IMR-90 (cell line): Measurements from ENCODE around the gene RTN3. TPM values are rescaled to one million over a fixed set of nuclear protein-coding genes. Genes with fewer than 3 reads are reported as not detected.
A peak's percentile ranks its signal among the peaks of the same experiment; 100 is the strongest.

ENCODE experiments used
- ATAC-seq: fragments of 200-7000 bp; cut with Tn5 transposase; 2 replicates; pipeline ENCODE4 v1.9.1; 2020; ENCODE audit warnings: low read depth, mild to moderate bottlenecking, moderate library complexity
- BruUV-seq: library from RNA; stranded (reverse); fragments of 400-500 nt; replicated peaks from 2 replicates; lab custom pipeline; 2021; lab: Mats Ljungman, UMichigan
- CTCF ChIA-PET: fragments of 300-600 bp; formaldehyde crosslinking; extraction: SDS; loops from one replicate; lab custom pipeline; 2021; ENCODE audit warnings: antibody characterized with exemption; lab: Yijun Ruan, JAX
- POLR2A ChIA-PET: fragments of 300-600 bp; sonication (Branson Sonifier 250); formaldehyde crosslinking; loops from one replicate; lab custom pipeline; 2022; ENCODE audit warnings: antibody characterized with exemption; ENCODE audit not compliant: unreplicated experiment; lab: Charles Lee
- DNase-seq: peaks from one replicate; pipeline ENCODE4 v3.0.0; 2013
- H2AFZ ChIP-seq: replicated peaks from 2 replicates; pipeline ENCODE3; 2013; ENCODE audit warnings: low read length, mild to moderate bottlenecking; ENCODE audit not compliant: poor library complexity
- H2AK5ac ChIP-seq: 2 replicates; pipeline ENCODE4 v1.6.1; 2013; ENCODE audit warnings: low read depth, low read length, inconsistent platforms
- H2AK9ac ChIP-seq: replicated peaks from 2 replicates; pipeline ENCODE3; 2013; ENCODE audit warnings: mild to moderate bottlenecking, low read depth, low read length, moderate library complexity; ENCODE audit not compliant: poor library complexity
- H2BK120ac ChIP-seq: 2 replicates; pipeline ENCODE4 v1.6.1; 2013; ENCODE audit warnings: low read depth, low read length, inconsistent platforms
- H2BK15ac ChIP-seq: 3 replicates; pipeline ENCODE4 v1.6.1; 2013; ENCODE audit warnings: low read depth, low read length, inconsistent platforms
- H2BK20ac ChIP-seq: 2 replicates; pipeline ENCODE4 v1.6.1; 2013; ENCODE audit warnings: low read depth, mild to moderate bottlenecking, inconsistent platforms, low read length, moderate library complexity
- H2BK5ac ChIP-seq: 2 replicates; pipeline ENCODE4 v1.6.1; 2013; ENCODE audit warnings: mild to moderate bottlenecking, low read depth, low read length, inconsistent platforms; ENCODE audit not compliant: poor library complexity, severe bottlenecking
- H3K14ac ChIP-seq: replicated peaks from 2 replicates; pipeline ENCODE4 v1.6.1; 2013; ENCODE audit warnings: low read depth, low read length, inconsistent platforms
- H3K18ac ChIP-seq: 2 replicates; pipeline ENCODE4 v1.6.1; 2013; ENCODE audit warnings: low read depth, low read length, control low read depth
- H3K23ac ChIP-seq: 2 replicates; pipeline ENCODE4 v1.6.1; 2013; ENCODE audit warnings: low read depth, low read length, inconsistent platforms
- H3K27ac ChIP-seq: 2 replicates; pipeline ENCODE4 v1.5.1; 2013; ENCODE audit warnings: mild to moderate bottlenecking, control low read depth, low read length; ENCODE audit not compliant: insufficient read depth
- H3K27me3 ChIP-seq: 2 replicates; pipeline ENCODE4 v1.6.1; 2013; ENCODE audit warnings: low read length; ENCODE audit not compliant: control insufficient read depth, insufficient read depth
- H3K36me3 ChIP-seq: 2 replicates; pipeline ENCODE4 v1.6.1; 2013; ENCODE audit warnings: low read length, mixed read lengths; ENCODE audit not compliant: control insufficient read depth, insufficient read depth
- H3K4ac ChIP-seq: 2 replicates; pipeline ENCODE4 v1.6.1; 2013; ENCODE audit warnings: low read depth, low read length, inconsistent platforms
- H3K4me1 ChIP-seq: 2 replicates; pipeline ENCODE4 v1.6.1; 2013; ENCODE audit warnings: low read length, mixed read lengths; ENCODE audit not compliant: control insufficient read depth, insufficient read depth
- H3K4me2 ChIP-seq: 2 replicates; pipeline ENCODE4 v1.6.1; 2013; ENCODE audit warnings: low read depth, mild to moderate bottlenecking, control low read depth, low read length, moderate library complexity
- H3K4me3 ChIP-seq: 2 replicates; pipeline ENCODE4 v1.5.1; 2013; ENCODE audit warnings: low read depth, mild to moderate bottlenecking, control low read depth, low read length, moderate library complexity; ENCODE audit not compliant: insufficient read depth
- H3K56ac ChIP-seq: 2 replicates; pipeline ENCODE4 v1.6.1; 2013; ENCODE audit warnings: low read length, inconsistent platforms; ENCODE audit not compliant: insufficient read depth; ENCODE audit errors: extremely low read depth
- H3K79me1 ChIP-seq, 2 experiments: 2 replicates each; pipeline ENCODE4 v1.6.1; 2013; ENCODE audit warnings: low read length in 2 of 2, inconsistent platforms in 1 of 2, low read depth in 1 of 2
- H3K9ac ChIP-seq: 2 replicates; pipeline ENCODE4 v1.6.1; 2013; ENCODE audit warnings: low read depth, low read length, control low read depth
- H3K9me1 ChIP-seq: 2 replicates; pipeline ENCODE4 v1.6.1; 2013; ENCODE audit warnings: low read length, inconsistent platforms; ENCODE audit not compliant: insufficient read depth
- H3K9me3 ChIP-seq: 2 replicates; pipeline ENCODE4 v1.6.1; 2013; ENCODE audit warnings: low read length; ENCODE audit not compliant: control insufficient read depth, insufficient read depth
- H4K20me1 ChIP-seq: 2 replicates; pipeline ENCODE4 v1.6.1; 2013; ENCODE audit warnings: low read length, inconsistent platforms; ENCODE audit not compliant: insufficient read depth
- H4K5ac ChIP-seq: 2 replicates; pipeline ENCODE4 v1.6.1; 2013; ENCODE audit warnings: mild to moderate bottlenecking, low read depth, low read length, control low read depth
- H4K8ac ChIP-seq, 2 experiments: 2 replicates each; pipeline ENCODE4 v1.6.1; 2013; ENCODE audit warnings: low read depth in 2 of 2, low read length in 2 of 2, control low read depth in 1 of 2, inconsistent platforms in 1 of 2
- H4K91ac ChIP-seq: 2 replicates; pipeline ENCODE4 v1.6.1; 2013; ENCODE audit warnings: low read depth, low read length, inconsistent platforms; ENCODE audit not compliant: insufficient read depth
- BHLHE40 ChIP-seq: fragments of 150-350 bp; IDR thresholded peaks from 2 replicates; pipeline ENCODE4 v1.6.1; 2016; ENCODE audit warnings: mild to moderate bottlenecking, low read depth, low read length
- CEBPB ChIP-seq: IDR thresholded peaks from 2 replicates; pipeline ENCODE4 v1.6.1; 2012; ENCODE audit warnings: low read depth, low read length, improper control_type of control experiment
- CHD1 ChIP-seq: IDR thresholded peaks from 2 replicates; pipeline ENCODE4 v1.6.1; 2012; ENCODE audit warnings: low read depth, low read length, improper control_type of control experiment
- CTCF ChIP-seq: conservative IDR thresholded peaks from 2 replicates; pipeline ENCODE4 v1.5.1; 2012; ENCODE audit warnings: mild to moderate bottlenecking, low read depth, low read length, improper control_type of control experiment
- FOS ChIP-seq: fragments of 150-350 bp; IDR thresholded peaks from 2 replicates; pipeline ENCODE4 v1.6.1; 2016; ENCODE audit warnings: low read depth, low read length
- MAFK ChIP-seq: IDR thresholded peaks from 2 replicates; pipeline ENCODE4 v1.6.1; 2012; ENCODE audit warnings: low read depth, low read length, improper control_type of control experiment
- MAZ ChIP-seq: IDR thresholded peaks from 2 replicates; pipeline ENCODE4 v1.6.1; 2012; ENCODE audit warnings: low read depth, mild to moderate bottlenecking, low read length, improper control_type of control experiment, moderate library complexity, borderline replicate concordance
- MXI1 ChIP-seq: IDR thresholded peaks from 2 replicates; pipeline ENCODE4 v1.6.1; 2012; ENCODE audit warnings: low read depth, mild to moderate bottlenecking, low read length, moderate library complexity, borderline replicate concordance
- NFE2L2 ChIP-seq: fragments of 150-350 bp; IDR thresholded peaks from 2 replicates; pipeline ENCODE4 v1.6.1; 2016; ENCODE audit warnings: low read depth, mild to moderate bottlenecking, low read length
- POLR2A ChIP-seq: IDR thresholded peaks from 2 replicates; pipeline ENCODE4 v1.6.1; 2012; ENCODE audit warnings: mild to moderate bottlenecking, low read depth, low read length
- RAD21 ChIP-seq: IDR thresholded peaks from 2 replicates; pipeline ENCODE4 v1.6.1; 2012; ENCODE audit warnings: low read length, improper control_type of control experiment
- RCOR1 ChIP-seq: IDR thresholded peaks from 2 replicates; pipeline ENCODE4 v1.6.1; 2012; ENCODE audit warnings: mild to moderate bottlenecking, low read length, improper control_type of control experiment; ENCODE audit not compliant: insufficient replicate concordance
- RFX5 ChIP-seq: IDR thresholded peaks from 2 replicates; pipeline ENCODE4 v1.8.0; 2012; ENCODE audit warnings: low read depth, mild to moderate bottlenecking, low read length, moderate library complexity
- SMC3 ChIP-seq: fragments of 150-350 bp; IDR thresholded peaks from 2 replicates; pipeline ENCODE4 v1.6.1; 2016; ENCODE audit warnings: low read depth, mild to moderate bottlenecking, antibody characterized with exemption, low read length, moderate library complexity
- WGBS, 2 experiments: methylation state at CpG; one replicate each; pipeline versions ENCODE4 v1.1.5 to v1.1.7; 2013; ENCODE audit warnings: missing lambda C conversion rate in 2 of 2; ENCODE audit not compliant: insufficient read length in 1 of 2; ENCODE audit errors: extremely low coverage in 2 of 2; 5-methylcytosine and 5-hydroxymethylcytosine counted together
- dilution Hi-C: fragments of 300-500 bp; cut with HindIII; formaldehyde crosslinking; loops from one replicate; pipeline ENCODE4 v1.14.3; 2018; ENCODE audit warnings: low sequenced_read_pairs; ENCODE audit not compliant: unreplicated experiment
- in situ Hi-C: fragments of 300-500 bp; cut with MboI; formaldehyde crosslinking; loops from 3 replicates; pipeline ENCODE4 v1.14.3; 2019; ENCODE audit warnings: low sequenced_read_pairs, inconsistent platforms, mixed read lengths
- intact Hi-C: fragments of 100-400 bp; cut with micrococcal nuclease; formaldehyde crosslinking; loops from 2 replicates; pipeline ENCODE4 v1.10.0; 2022
- polyA plus RNA-seq, 3 experiments: library from polyadenylated mRNA; depleted of rRNA; stranded (reverse); fragments of >200 nt; gene quantifications; 2 replicates each; pipeline ENCODE4 v1.2.3, GENCODE V29; 2012; ENCODE audit warnings: low replicate concordance in 1 of 3
- total RNA-seq: library from RNA; depleted of rRNA; stranded (reverse); fragments of >200 nt; gene quantifications from 2 replicates; pipeline ENCODE4 v1.2.3, GENCODE V29; 2012
- TF ChIP-seq, protein P1 (sequence below): fragments of 150-350 bp; IDR thresholded peaks from 2 replicates; pipeline ENCODE4 v1.6.1; 2017; ENCODE audit warnings: mild to moderate bottlenecking, antibody characterized with exemption, low read length, low read depth

The RTN3 gene
- total and polyA plus RNA-seq, 2 of the 4 experiments (the other 2 are of a cell fraction) = 31.2 to 64.6 TPM

DNA sequence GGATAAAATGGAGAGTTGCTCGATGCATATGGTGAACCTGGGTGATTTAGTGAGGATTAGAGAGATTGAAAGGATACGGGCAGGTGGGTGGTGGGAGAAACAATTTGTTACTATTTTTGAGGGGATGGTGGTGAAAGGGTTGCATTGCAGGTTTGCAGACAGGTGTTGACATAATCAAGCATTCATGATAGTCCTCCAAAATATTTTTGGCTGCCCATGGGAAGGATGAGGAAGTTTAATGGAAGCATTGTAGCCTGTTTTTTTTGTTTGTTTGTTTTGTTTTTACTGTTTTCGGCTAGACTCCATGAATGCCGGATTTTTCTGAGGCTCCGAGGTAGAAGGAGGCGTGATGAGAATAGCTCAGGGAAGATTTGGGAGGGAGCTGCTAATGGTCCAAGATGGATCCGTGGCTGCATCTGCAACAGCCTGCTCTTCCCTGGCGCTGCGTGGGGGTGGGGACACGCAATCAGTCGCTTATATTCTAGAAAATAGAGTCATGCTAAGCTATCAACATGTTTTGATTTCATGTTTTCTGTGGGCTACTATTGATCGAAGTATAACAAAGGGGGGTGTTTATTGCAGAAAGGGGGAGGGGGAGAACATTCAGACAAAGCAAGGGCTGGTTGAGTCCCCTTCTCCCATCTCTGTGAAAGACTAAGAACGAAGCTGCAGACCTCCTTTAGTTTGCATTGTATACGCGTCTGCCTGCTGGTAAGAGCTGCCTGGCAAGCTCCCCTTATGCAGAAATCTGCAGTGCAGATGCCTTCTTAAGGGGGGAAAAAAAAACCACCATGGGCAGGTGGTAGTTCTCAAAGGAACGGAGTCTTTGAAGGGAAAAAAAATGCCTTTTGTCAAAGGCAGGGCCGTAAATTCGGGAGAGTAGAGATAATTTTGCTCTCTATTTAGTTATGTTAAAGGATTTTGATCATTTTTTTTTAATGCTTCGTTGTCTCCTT, 1.0 kb downstream of the RTN3 start:
- H3K79me1 ChIP-seq = peaks cover 15 to 48% of the 10 kb centered on the region in 2 experiments; a peak in 3 of 4 replicates
- H2AK5ac ChIP-seq = peak overlapping the region; percentile 49; the same call in 1 of the 2 replicates
- H2BK15ac ChIP-seq = no peak overlapping the region
- H4K20me1 ChIP-seq = peaks cover 17% of the 10 kb centered on the region
- intact Hi-C loops (loop anchor here (1.0 kb wide), 1 partner anchor 22 kb away; no protein-coding TSS in a partner anchor), in situ Hi-C loops (no loop called here), dilution Hi-C loops (no loop called here)
- H2BK5ac ChIP-seq = peak overlapping the region; percentile 75
- no CpG with 5 or more reads among the region's 19 CpGs for WGBS, 2 experiments
- peak overlapping the region in 1 of 2 experiments; percentile 37; a peak in 1 of 4 replicates for H4K8ac ChIP-seq
- POLR2A ChIA-PET = interaction anchor here (0.6 to 0.8 kb wide), 2 partner anchors 12 to 43 kb away, joined by 3 to 5 read pairs; partner anchors contain the start of gene ATL3
- H3K4me2 ChIP-seq = peak overlapping the region; percentile 94
- no peaks in the 10 kb centered on the region for H3K9me3 ChIP-seq
- H4K91ac ChIP-seq = peak overlapping the region; percentile 46; the same call in 1 of the 2 replicates
- no peaks in the 10 kb centered on the region for H3K27me3 ChIP-seq
- no peaks in the 10 kb centered on the region for H3K9me1 ChIP-seq
- ATAC-seq (peak; percentile 24; the same call in 1 of the 2 replicates), DNase-seq (no peak)
- CTCF ChIA-PET = interaction anchor here (1.3 kb wide), 2 partner anchors 19 to 40 kb away, joined by 3 to 5 read pairs; no protein-coding TSS in a partner anchor
- H2AFZ ChIP-seq = peak overlapping the region; percentile 97
- peak overlapping the region; percentile 87 for H3K4me3 ChIP-seq
- peak overlapping the region; percentile 64; the same call in 1 of the 2 replicates for H3K56ac ChIP-seq
- BruUV-seq = no TSS peak
- peak overlapping the region; percentile 34 for H3K4ac ChIP-seq
- peak overlapping the region; percentile 16 for H3K18ac ChIP-seq
- H3K23ac ChIP-seq = peak overlapping the region; percentile 79
- peak overlapping the region; percentile 72 for H3K14ac ChIP-seq
- peak overlapping the region; percentile 11; the same call in 1 of the 2 replicates for H4K5ac ChIP-seq
- peaks cover 6% of the 10 kb centered on the region for H3K4me1 ChIP-seq
- H3K9ac ChIP-seq = peak overlapping the region; percentile 63
- peak overlapping the region; percentile 79 for H3K27ac ChIP-seq
- no peaks in the 10 kb centered on the region for H3K36me3 ChIP-seq
- H2BK20ac ChIP-seq = no peak overlapping the region
- peak overlapping the region; percentile 85 for H2AK9ac ChIP-seq
- H2BK120ac ChIP-seq = no peak overlapping the region
- no peak for TF ChIP-seq FOS
- TF ChIP-seq CHD1 = no peak
- no peak for TF ChIP-seq RCOR1
- no peak for TF ChIP-seq SMC3
- TF ChIP-seq, protein P1, sequence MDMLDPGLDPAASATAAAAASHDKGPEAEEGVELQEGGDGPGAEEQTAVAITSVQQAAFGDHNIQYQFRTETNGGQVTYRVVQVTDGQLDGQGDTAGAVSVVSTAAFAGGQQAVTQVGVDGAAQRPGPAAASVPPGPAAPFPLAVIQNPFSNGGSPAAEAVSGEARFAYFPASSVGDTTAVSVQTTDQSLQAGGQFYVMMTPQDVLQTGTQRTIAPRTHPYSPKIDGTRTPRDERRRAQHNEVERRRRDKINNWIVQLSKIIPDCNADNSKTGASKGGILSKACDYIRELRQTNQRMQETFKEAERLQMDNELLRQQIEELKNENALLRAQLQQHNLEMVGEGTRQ = no peak
- no peak for TF ChIP-seq CEBPB
- TF ChIP-seq MAFK = no peak
- no peak for TF ChIP-seq RAD21
- TF ChIP-seq CTCF = no peak
- 0 out of 2 replicates have a peak, but pooled peaks have one; percentile 7 for TF ChIP-seq MXI1
- no peak for TF ChIP-seq NFE2L2
- no peak for TF ChIP-seq RFX5
- no peak for TF ChIP-seq POLR2A
- TF ChIP-seq BHLHE40 = no peak
- TF ChIP-seq MAZ = 0 out of 2 replicates have a peak, but pooled peaks have one; percentile 12
